SK-N-SH treated with all-trans-retinoic acid at 6 μM for 48 hours (cell line): ENCODE results near the gene NHP2.

Experiments
- ATAC-seq: fragments of 200-7000 bp; cut with Tn5 transposase; 3 replicates; pipeline ENCODE4 v1.9.1; 2020; ENCODE audit warnings: mild to moderate bottlenecking, moderate library complexity
- BACH2 ChIP-seq: fragments of 250-450 bp; sonication (Bioruptor Pico); IDR thresholded peaks from 2 replicates; pipeline ENCODE4 v1.9.0; 2021; ENCODE audit warnings: mild to moderate bottlenecking, borderline replicate concordance
- CSDC2 ChIP-seq: fragments of 250-450 bp; sonication (Bioruptor Pico); IDR thresholded peaks from 2 replicates; pipeline ENCODE4 v1.5.0; 2020; ENCODE audit warnings: mild to moderate bottlenecking, moderate library complexity
- ESRRG ChIP-seq: fragments of 250-450 bp; sonication (Bioruptor Pico); IDR thresholded peaks from 2 replicates; pipeline ENCODE4 v1.6.1; 2021; ENCODE audit warnings: mild to moderate bottlenecking
- GLIS3 ChIP-seq: fragments of 250-450 bp; sonication (Bioruptor Pico); IDR thresholded peaks from 2 replicates; pipeline ENCODE4 v1.5.0; 2020; ENCODE audit warnings: mild to moderate bottlenecking, moderate library complexity
- ISL1 ChIP-seq: fragments of 250-450 bp; sonication (Bioruptor Pico); IDR thresholded peaks from 2 replicates; pipeline ENCODE4 v2.1.2; 2022; ENCODE audit warnings: mild to moderate bottlenecking, moderate library complexity
- OSR1 ChIP-seq: fragments of 250-450 bp; sonication (Bioruptor Pico); IDR thresholded peaks from 2 replicates; pipeline ENCODE4 v1.8.0; 2022; ENCODE audit warnings: moderate library complexity, mild to moderate bottlenecking, inconsistent platforms
- RARB ChIP-seq: fragments of 250-450 bp; sonication (Bioruptor Pico); IDR thresholded peaks from 2 replicates; pipeline ENCODE4 v1.8.0; 2021; ENCODE audit warnings: mild to moderate bottlenecking, moderate library complexity
- SNAI2 ChIP-seq: fragments of 250-450 bp; sonication (Bioruptor Pico); IDR thresholded peaks from 2 replicates; pipeline ENCODE4 v1.5.0; 2020; ENCODE audit warnings: mild to moderate bottlenecking, moderate library complexity
- TCF4 ChIP-seq: fragments of 250-450 bp; sonication (Bioruptor Pico); IDR thresholded peaks from 2 replicates; pipeline ENCODE4 v1.8.0; 2021; ENCODE audit warnings: mild to moderate bottlenecking, moderate library complexity, borderline replicate concordance
- TOX ChIP-seq: fragments of 250-450 bp; sonication (Bioruptor Pico); IDR thresholded peaks from 2 replicates; pipeline ENCODE4 v1.8.0; 2021; ENCODE audit warnings: mild to moderate bottlenecking, moderate library complexity, borderline replicate concordance
- TSHZ2 ChIP-seq: fragments of 250-450 bp; sonication (Bioruptor Pico); IDR thresholded peaks from 2 replicates; pipeline ENCODE4 v1.5.0; 2020; ENCODE audit warnings: mild to moderate bottlenecking, moderate library complexity
- ZC3H10 ChIP-seq: fragments of 250-450 bp; sonication (Bioruptor Pico); IDR thresholded peaks from 2 replicates; pipeline ENCODE4 v1.5.1; 2021; ENCODE audit warnings: mild to moderate bottlenecking, moderate library complexity
- ZFP3 ChIP-seq: fragments of 250-450 bp; sonication (Bioruptor Pico); IDR thresholded peaks from 2 replicates; pipeline ENCODE4 v1.5.0; 2020; ENCODE audit warnings: mild to moderate bottlenecking, moderate library complexity
- ZFP30 ChIP-seq: fragments of 450-650 bp; formaldehyde crosslinking; IDR thresholded peaks from 2 replicates; pipeline ENCODE4 v1.5.0; 2022; ENCODE audit warnings: mild to moderate bottlenecking, moderate library complexity
- ZNF565 ChIP-seq: fragments of 450-650 bp; formaldehyde crosslinking; conservative IDR thresholded peaks from 2 replicates; pipeline ENCODE4 v1.5.0; 2020; ENCODE audit warnings: low read depth, mild to moderate bottlenecking, moderate library complexity
- ZNF70 ChIP-seq: fragments of 450-650 bp; formaldehyde crosslinking; IDR thresholded peaks from 2 replicates; pipeline ENCODE4 v1.5.0; 2020; ENCODE audit warnings: mild to moderate bottlenecking, moderate library complexity
- ZNF8 ChIP-seq: fragments of 450-650 bp; formaldehyde crosslinking; IDR thresholded peaks from 2 replicates; pipeline ENCODE4 v1.5.0; 2020; ENCODE audit warnings: mild to moderate bottlenecking, moderate library complexity
- TF ChIP-seq, protein P1 (sequence below): fragments of 250-450 bp; sonication (Bioruptor Pico); IDR thresholded peaks from 2 replicates; pipeline ENCODE4 v1.8.0; 2020; ENCODE audit warnings: mild to moderate bottlenecking, moderate library complexity, borderline replicate concordance
- TF ChIP-seq, protein P2 (sequence below): fragments of 250-450 bp; sonication (Bioruptor Pico); IDR thresholded peaks from 2 replicates; pipeline ENCODE4 v1.5.1; 2021; ENCODE audit warnings: mild to moderate bottlenecking, moderate library complexity
- TF ChIP-seq, protein P3 (sequence below): fragments of 250-450 bp; sonication (Bioruptor Pico); IDR thresholded peaks from 2 replicates; pipeline ENCODE4 v1.5.1; 2020; ENCODE audit warnings: low read depth, mild to moderate bottlenecking, moderate library complexity

Gene NHP2

DNA sequence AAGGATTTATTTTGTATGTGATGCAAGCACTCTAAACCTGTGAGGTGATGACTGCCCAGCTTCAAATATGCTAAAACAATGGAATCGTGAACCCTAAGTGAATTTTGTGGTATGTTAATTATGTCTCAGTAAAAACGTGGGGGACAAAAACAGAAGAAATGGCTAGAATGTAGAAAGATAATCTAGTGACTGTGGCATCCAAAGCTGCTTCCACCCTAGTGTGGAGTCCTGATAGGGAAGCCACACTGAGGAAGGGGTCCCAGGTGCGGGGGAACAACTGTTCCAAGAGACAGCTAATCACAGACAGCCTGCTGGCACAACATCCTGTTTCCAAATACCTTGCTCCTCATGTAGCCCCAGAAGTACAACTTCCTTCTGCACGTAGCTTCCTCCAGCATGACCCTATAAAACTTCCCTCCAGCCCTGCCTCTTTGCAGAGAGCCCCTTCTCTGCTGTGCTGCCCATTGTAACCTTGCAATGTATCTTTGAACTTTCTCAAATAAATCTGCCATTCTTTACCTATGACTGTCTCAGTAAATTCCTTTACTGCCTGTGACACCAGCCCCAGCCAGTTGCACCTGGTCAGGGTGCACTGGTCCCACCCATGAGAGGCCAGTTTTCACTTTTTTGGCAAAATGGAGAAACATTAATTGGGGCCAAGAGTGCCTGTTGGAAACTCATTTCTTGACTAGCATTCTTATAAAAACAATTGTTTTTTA is 28.6 kb upstream of the NHP2 start:
- ATAC-seq, result no peak

DNA sequence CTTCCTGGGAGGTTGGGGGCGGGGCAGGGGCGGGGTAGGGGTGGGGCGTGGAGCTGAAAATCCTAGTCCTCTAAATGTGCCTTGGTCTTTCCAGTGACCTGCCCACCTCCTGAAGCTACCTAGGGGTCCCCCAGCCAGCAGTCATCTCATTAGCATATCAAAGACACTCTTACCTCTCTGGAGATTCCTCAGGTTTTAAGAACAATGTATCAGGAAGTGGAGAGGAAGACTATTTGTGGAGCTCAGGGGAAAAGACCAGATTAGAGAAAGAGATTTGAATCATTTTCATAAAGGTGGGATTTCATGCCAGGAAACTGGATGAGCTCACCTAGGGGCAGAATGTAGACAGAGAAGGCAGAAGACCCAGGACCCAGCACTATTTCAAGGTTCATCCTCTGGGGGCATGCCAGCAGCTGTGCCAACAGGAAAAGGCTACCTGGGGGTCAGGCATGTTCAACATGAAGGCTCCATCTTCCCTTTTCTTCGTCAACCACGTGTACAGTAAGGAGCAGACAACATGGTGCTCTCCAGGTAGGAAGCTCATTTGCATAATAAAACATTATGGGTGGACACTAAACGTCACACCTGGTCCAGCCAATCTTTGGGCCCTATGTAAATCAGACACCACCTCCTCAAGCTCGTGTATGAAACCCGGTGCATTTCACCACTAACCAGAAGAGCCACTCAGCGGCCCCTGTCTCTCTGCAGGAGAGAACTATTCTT is 26.6 kb upstream of the NHP2 start:
- no peak for ATAC-seq
- TF ChIP-seq OSR1 (CRISPR knock-in tag) (no peak), ZC3H10 (CRISPR knock-in tag) (no peak), TCF4 (no peak), ISL1 (CRISPR knock-in tag) (no peak), ZNF8 (CRISPR knock-in tag) (no peak), ESRRG (CRISPR knock-in tag) (no peak), GLIS3 (no peak), TSHZ2 (CRISPR knock-in tag) (no peak), ZFP30 (CRISPR knock-in tag) (no peak), CSDC2 (CRISPR knock-in tag) (no peak)
- TF ChIP-seq, protein P1, sequence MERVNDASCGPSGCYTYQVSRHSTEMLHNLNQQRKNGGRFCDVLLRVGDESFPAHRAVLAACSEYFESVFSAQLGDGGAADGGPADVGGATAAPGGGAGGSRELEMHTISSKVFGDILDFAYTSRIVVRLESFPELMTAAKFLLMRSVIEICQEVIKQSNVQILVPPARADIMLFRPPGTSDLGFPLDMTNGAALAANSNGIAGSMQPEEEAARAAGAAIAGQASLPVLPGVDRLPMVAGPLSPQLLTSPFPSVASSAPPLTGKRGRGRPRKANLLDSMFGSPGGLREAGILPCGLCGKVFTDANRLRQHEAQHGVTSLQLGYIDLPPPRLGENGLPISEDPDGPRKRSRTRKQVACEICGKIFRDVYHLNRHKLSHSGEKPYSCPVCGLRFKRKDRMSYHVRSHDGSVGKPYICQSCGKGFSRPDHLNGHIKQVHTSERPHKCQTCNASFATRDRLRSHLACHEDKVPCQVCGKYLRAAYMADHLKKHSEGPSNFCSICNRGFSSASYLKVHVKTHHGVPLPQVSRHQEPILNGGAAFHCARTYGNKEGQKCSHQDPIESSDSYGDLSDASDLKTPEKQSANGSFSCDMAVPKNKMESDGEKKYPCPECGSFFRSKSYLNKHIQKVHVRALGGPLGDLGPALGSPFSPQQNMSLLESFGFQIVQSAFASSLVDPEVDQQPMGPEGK (CRISPR knock-in tag), result no peak
- TF ChIP-seq, protein P2, sequence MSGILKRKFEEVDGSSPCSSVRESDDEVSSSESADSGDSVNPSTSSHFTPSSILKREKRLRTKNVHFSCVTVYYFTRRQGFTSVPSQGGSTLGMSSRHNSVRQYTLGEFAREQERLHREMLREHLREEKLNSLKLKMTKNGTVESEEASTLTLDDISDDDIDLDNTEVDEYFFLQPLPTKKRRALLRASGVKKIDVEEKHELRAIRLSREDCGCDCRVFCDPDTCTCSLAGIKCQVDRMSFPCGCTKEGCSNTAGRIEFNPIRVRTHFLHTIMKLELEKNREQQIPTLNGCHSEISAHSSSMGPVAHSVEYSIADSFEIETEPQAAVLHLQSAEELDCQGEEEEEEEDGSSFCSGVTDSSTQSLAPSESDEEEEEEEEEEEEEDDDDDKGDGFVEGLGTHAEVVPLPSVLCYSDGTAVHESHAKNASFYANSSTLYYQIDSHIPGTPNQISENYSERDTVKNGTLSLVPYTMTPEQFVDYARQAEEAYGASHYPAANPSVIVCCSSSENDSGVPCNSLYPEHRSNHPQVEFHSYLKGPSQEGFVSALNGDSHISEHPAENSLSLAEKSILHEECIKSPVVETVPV (CRISPR knock-in tag), result no peak
- TF ChIP-seq, all 23 proteins: peak for 0

More for the DNA sequence above, 28.6 kb upstream of the NHP2 start:
- no peak for TF ChIP-seq BACH2 (CRISPR knock-in tag)
- TF ChIP-seq ZFP30 (CRISPR knock-in tag), result no peak

GRCh38 chr5:178177569-178177968 is 23.9 kb upstream of the NHP2 start:
- no peak for ATAC-seq
- TF ChIP-seq ZNF70 (no peak), ZNF8 (CRISPR knock-in tag) (no peak)
- TF ChIP-seq, all 23 proteins: peak for 0

DNA sequence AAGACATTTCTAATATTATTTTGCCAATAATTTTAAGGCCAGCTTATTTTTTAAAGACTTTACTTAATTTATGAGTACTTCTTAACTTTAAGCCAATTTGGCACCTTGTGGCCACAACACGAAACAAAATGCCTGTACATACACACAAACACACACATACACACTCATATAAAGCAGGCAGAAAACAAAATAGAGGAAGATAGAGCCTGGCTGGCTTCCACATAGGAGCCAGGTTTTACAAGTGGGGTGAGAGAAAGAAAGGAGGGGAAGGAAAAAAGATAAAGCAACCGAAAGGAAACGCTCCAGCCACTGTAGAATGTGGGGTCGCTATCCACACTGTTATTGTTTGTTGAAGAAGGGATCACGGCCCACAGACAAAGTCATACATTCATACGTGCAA is 23.1 kb upstream of the NHP2 start:
- TF ChIP-seq BACH2 (CRISPR knock-in tag) (no peak), GLIS3 (no peak), ZFP3 (CRISPR knock-in tag) (no peak), ESRRG (CRISPR knock-in tag) (no peak), ZNF8 (CRISPR knock-in tag) (no peak), ZNF70 (no peak), TCF4 (no peak), RARB (CRISPR knock-in tag) (no peak), TOX (CRISPR knock-in tag) (no peak), ZC3H10 (CRISPR knock-in tag) (no peak), ZNF565 (no peak), ISL1 (CRISPR knock-in tag) (no peak), SNAI2 (no peak)
- TF ChIP-seq, protein P3, sequence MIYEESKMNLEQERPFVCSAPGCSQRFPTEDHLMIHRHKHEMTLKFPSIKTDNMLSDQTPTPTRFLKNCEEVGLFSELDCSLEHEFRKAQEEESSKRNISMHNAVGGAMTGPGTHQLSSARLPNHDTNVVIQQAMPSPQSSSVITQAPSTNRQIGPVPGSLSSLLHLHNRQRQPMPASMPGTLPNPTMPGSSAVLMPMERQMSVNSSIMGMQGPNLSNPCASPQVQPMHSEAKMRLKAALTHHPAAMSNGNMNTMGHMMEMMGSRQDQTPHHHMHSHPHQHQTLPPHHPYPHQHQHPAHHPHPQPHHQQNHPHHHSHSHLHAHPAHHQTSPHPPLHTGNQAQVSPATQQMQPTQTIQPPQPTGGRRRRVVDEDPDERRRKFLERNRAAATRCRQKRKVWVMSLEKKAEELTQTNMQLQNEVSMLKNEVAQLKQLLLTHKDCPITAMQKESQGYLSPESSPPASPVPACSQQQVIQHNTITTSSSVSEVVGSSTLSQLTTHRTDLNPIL, result no peak
- TF ChIP-seq, protein P2 (CRISPR knock-in tag), result no peak
- TF ChIP-seq, protein P1 (CRISPR knock-in tag), result no peak
- ATAC-seq, result no peak
